K562 (cell line): ENCODE measurements around the gene ZNF521. TPM values are rescaled to one million over a fixed set of nuclear protein-coding genes. Genes with fewer than 3 reads are reported as not detected.

Experiments used
- ATAC-seq: fragments of 200-7000 bp; cut with Tn5 transposase; 3 replicates; pipeline ENCODE4 v1.9.1; 2020; ENCODE audit warnings: moderate library complexity
- BruUV-seq: library from RNA; stranded (reverse); fragments of 400-500 nt; replicated peaks from 2 replicates; lab custom pipeline; 2021; lab: Mats Ljungman, UMichigan
- CTCF ChIA-PET: fragments of 300-600 bp; formaldehyde crosslinking; extraction: SDS; loops from one replicate; lab custom pipeline; 2021; ENCODE audit warnings: low intra/inter-chr PET ratio; lab: Yijun Ruan, JAX
- POLR2A ChIA-PET: fragments of 300-600, 350-650 bp; sonication (Branson Sonifier 250); formaldehyde crosslinking; extraction: SDS; loops from one replicate; lab custom pipeline; 2021; ENCODE audit warnings: antibody characterized with exemption, inconsistent platforms; lab: Yijun Ruan, JAX
- DNase-seq, 4 experiments: peaks; one replicate each; pipeline versions ENCODE4 v3.0.0 to v3.0.0-alpha.2; 2011 to 2018; ENCODE audit warnings: low spot score in 3 of 4, mixed read lengths in 3 of 4; ENCODE audit errors: extremely low read depth in 1 of 4
- FAIRE-seq: peaks from 2 replicates; lab custom pipeline; 2011; peaks lifted over from hg19 to GRCh38; lab: Jason Lieb, UNC
- H2AFZ ChIP-seq: 2 replicates; pipeline ENCODE4 v1.6.0; 2011; ENCODE audit warnings: low read depth, low read length, control low read depth, inconsistent platforms
- H3K27ac ChIP-seq: fragments of 200-600 bp; 3 replicates; pipeline ENCODE4 v1.8.0; 2011; ENCODE audit warnings: low read depth, mild to moderate bottlenecking, control low read depth, inconsistent platforms, low read length, moderate library complexity, mixed read lengths; ENCODE audit errors: extremely low read depth
- H3K27me3 ChIP-seq, 2 experiments: fragments of 300-600 bp in 1 of 2; 2 replicates in 1 of 2; 3 replicates in 1 of 2; pipeline versions ENCODE4 v1.6.0 to v1.8.0; 2011; ENCODE audit warnings: inconsistent platforms in 2 of 2, low read length in 2 of 2, mild to moderate bottlenecking in 1 of 2, mixed read lengths in 1 of 2, moderate library complexity in 1 of 2; ENCODE audit not compliant: control insufficient read depth in 2 of 2, insufficient read depth in 2 of 2
- H3K36me3 ChIP-seq: fragments of 300-600 bp; 3 replicates; pipeline ENCODE4 v1.8.0; 2011; ENCODE audit warnings: mild to moderate bottlenecking, low read length, inconsistent platforms; ENCODE audit not compliant: control insufficient read depth, insufficient read depth
- H3K4me1 ChIP-seq, 2 experiments: fragments of 200-600 bp in 1 of 2; replicated peaks in 1 of 2; 2 replicates in 1 of 2; 3 replicates in 1 of 2; pipeline versions ENCODE4 v1.5.1 to v1.8.0; 2011; ENCODE audit warnings: inconsistent platforms in 2 of 2, low read length in 2 of 2, mild to moderate bottlenecking in 1 of 2, mixed read lengths in 1 of 2, moderate library complexity in 1 of 2; ENCODE audit not compliant: control insufficient read depth in 2 of 2, insufficient read depth in 2 of 2
- H3K4me2 ChIP-seq: 2 replicates; pipeline ENCODE4 v1.6.1; 2011; ENCODE audit warnings: low read length, control low read depth, inconsistent platforms, mixed read lengths; ENCODE audit not compliant: insufficient read depth
- H3K4me3 ChIP-seq: fragments of 200-600 bp; sonication (generic), shearing (Covaris generic); 2 replicates; pipeline ENCODE4 v1.5.1; 2016; ENCODE audit warnings: control low read depth, inconsistent platforms
- H3K79me2 ChIP-seq: fragments of 200-600 bp; 3 replicates; pipeline ENCODE4 v1.8.0; 2011; ENCODE audit warnings: low read length, inconsistent platforms; ENCODE audit not compliant: control insufficient read depth, insufficient read depth
- H3K9ac ChIP-seq, 2 experiments: 2 replicates each; pipeline versions ENCODE4 v1.6.0 to v1.6.1; 2011; ENCODE audit warnings: low read depth in 2 of 2, low read length in 2 of 2, control low read depth in 1 of 2, inconsistent platforms in 1 of 2, mild to moderate bottlenecking in 1 of 2, mixed read lengths in 1 of 2; ENCODE audit not compliant: insufficient read depth in 1 of 2
- H3K9me1 ChIP-seq: one replicate; pipeline ENCODE4 v1.6.0; 2011; ENCODE audit warnings: inconsistent platforms, mild to moderate bottlenecking, low read length, moderate library complexity; ENCODE audit not compliant: control insufficient read depth, insufficient read depth
- H3K9me3 ChIP-seq: replicated peaks from 2 replicates; pipeline ENCODE4 v1.5.1; 2011; ENCODE audit warnings: low read depth, low read length, inconsistent platforms; ENCODE audit not compliant: control insufficient read depth, insufficient read depth
- H4K20me1 ChIP-seq: replicated peaks from 2 replicates; pipeline ENCODE4 v1.6.1; 2011; ENCODE audit warnings: low read length, inconsistent platforms, mixed read lengths; ENCODE audit not compliant: control insufficient read depth, insufficient read depth
- C11orf30 ChIP-seq: fragments of 450-650 bp; IDR thresholded peaks from 2 replicates; pipeline ENCODE4 v1.6.1; 2016; ENCODE audit warnings: low read depth, mild to moderate bottlenecking
- HDAC8 ChIP-seq: fragments of 450-650 bp; IDR thresholded peaks from 2 replicates; pipeline ENCODE4 v1.6.1; 2016; ENCODE audit warnings: mild to moderate bottlenecking, missing genetic modification characterization, moderate library complexity, missing compliant biosample characterization
- KAT8 ChIP-seq: fragments of 450-650 bp; IDR thresholded peaks from 2 replicates; pipeline ENCODE4 v1.6.1; 2016; ENCODE audit warnings: low read depth, mild to moderate bottlenecking
- MAFK ChIP-seq: IDR thresholded peaks from 2 replicates; pipeline ENCODE4 v1.6.1; 2011; ENCODE audit warnings: low read length, improper control_type of control experiment
- PTTG1 ChIP-seq: fragments of 450-650 bp; IDR thresholded peaks from 2 replicates; pipeline ENCODE4 v1.6.1; 2016; ENCODE audit warnings: low read depth, mild to moderate bottlenecking, missing genetic modification characterization, missing compliant biosample characterization
- RERE ChIP-seq: sonication (generic); formaldehyde crosslinking; IDR thresholded peaks from 2 replicates; pipeline ENCODE4 v1.8.0; 2023; ENCODE audit warnings: missing genetic modification reagents, mild to moderate bottlenecking, borderline replicate concordance
- TAF1 ChIP-seq: IDR thresholded peaks from 2 replicates; pipeline ENCODE4 v1.6.1; 2011; ENCODE audit warnings: mild to moderate bottlenecking, low read length, moderate library complexity; ENCODE audit not compliant: insufficient read depth, control insufficient read depth, severe bottlenecking; ENCODE audit errors: extremely low read depth
- ZNF764 ChIP-seq: fragments of 250-450 bp; sonication (Bioruptor Pico); IDR thresholded peaks from 2 replicates; pipeline ENCODE4 v1.4.0; 2020; ENCODE audit warnings: low read depth, mild to moderate bottlenecking, moderate library complexity
- ZNF785 ChIP-seq: fragments of 250-450 bp; sonication (Bioruptor Pico); IDR thresholded peaks from 2 replicates; pipeline ENCODE4 v1.4.0; 2020; ENCODE audit warnings: mild to moderate bottlenecking
- WGBS: fragments of 100-300 bp; shearing (Covaris generic); methylation state at CpG from one replicate; pipeline ENCODE4 v1.1.6; 2016; ENCODE audit warnings: low coverage, mixed read lengths; ENCODE audit not compliant: insufficient coverage; ENCODE audit errors: missing lambda C conversion rate; 5-methylcytosine and 5-hydroxymethylcytosine counted together
- in situ Hi-C: fragments of 300-500 bp; cut with MboI; formaldehyde crosslinking; loops from 4 replicates; pipeline ENCODE4 v1.15.0; 2018; ENCODE audit warnings: inconsistent platforms, mixed read lengths
- intact Hi-C: fragments of 100-400 bp; cut with micrococcal nuclease; formaldehyde crosslinking; loops from 2 replicates; pipeline ENCODE4 v1.14.2; 2022
- polyA plus RNA-seq, 8 experiments: library from polyadenylated mRNA; depleted of rRNA in 4 of 8; stranded (reverse) in 5 of 8; unstranded in 3 of 8; fragments of >200 nt; fragmentation: Nextera tagmentation in 2 of 8; fragmentation: Illumina TruSeq in 1 of 8; extraction: Ambion mirVana in 2 of 8; extraction: Trizol in 1 of 8; gene quantifications; 2 replicates each; pipeline versions ENCODE4 v1.2.1 to v1.2.3, GENCODE V29; 2011 to 2014; ENCODE audit warnings: inconsistent platforms in 1 of 8, missing spikeins in 1 of 8
- total RNA-seq, 7 experiments: library from RNA; depleted of rRNA in 6 of 7; stranded (reverse); fragments of >200 nt in 6 of 7; fragmentation: Illumina TruSeq in 2 of 7; extraction: Trizol in 2 of 7; gene quantifications; 2 replicates each; pipeline versions ENCODE4 v1.2.1 to v1.2.3, GENCODE V29; 2011 to 2021; ENCODE audit warnings: low replicate concordance in 1 of 7

Gene ZNF521
- total and polyA plus RNA-seq, 9 of the 15 experiments (the other 6 are each of a cell fraction or from before 2014, with no cell fraction given): 1.2 to 5.8 (median 1.6) TPM

GRCh38 chr18:25279961-25280360 is 72.0 kb downstream of the ZNF521 start:
- H3K4me3 ChIP-seq: no peak overlapping the region
- no peaks in the 10 kb centered on the region for H4K20me1 ChIP-seq
- H3K4me2 ChIP-seq: no peak overlapping the region
- no peaks in the 10 kb centered on the region for H3K9me1 ChIP-seq
- ATAC-seq (no peak), FAIRE-seq (no peak)
- BruUV-seq: no TSS peak
- POLR2A ChIA-PET: no interaction called here
- no peaks in the 10 kb centered on the region; a peak in 1 of 5 replicates for H3K27me3 ChIP-seq
- no peaks in the 10 kb centered on the region for H3K36me3 ChIP-seq
- TF ChIP-seq TAF1 (no peak), PTTG1 (tag) (no peak), HDAC8 (tag) (no peak), ZNF764 (no peak), ZNF785 (CRISPR knock-in tag) (no peak), RERE (no peak), C11orf30 (no peak), KAT8 (no peak), MAFK (no peak)
- TF ChIP-seq, all 486 proteins: peak for 0
- no peak overlapping the region for H3K27ac ChIP-seq
- no peaks in the 10 kb centered on the region for H3K9me3 ChIP-seq
- CTCF ChIA-PET: no interaction called here
- no peak overlapping the region for H3K9ac ChIP-seq
- DNase-seq: no peak
- WGBS: 7% methylated on average over 6 of the region's 6 CpGs
- H3K79me2 ChIP-seq: no peaks in the 10 kb centered on the region
- intact Hi-C loops: no loop called here
- in situ Hi-C loops: no loop called here
- no peak overlapping the region for H2AFZ ChIP-seq
- no peaks in the 10 kb centered on the region for H3K4me1 ChIP-seq
